HepG2 (cell line): ENCODE data around the gene ZNF181. TPM values are rescaled to one million over a fixed set of nuclear protein-coding genes. Genes with fewer than 3 reads are reported as not detected.
A peak's percentile ranks its signal among the peaks of the same experiment; 100 is the strongest.

Experiments
- AHR ChIP-seq: IDR thresholded peaks from 2 replicates; pipeline ENCODE4 v1.6.1; 2018; ENCODE audit warnings: missing genetic modification reagents, missing compliant biosample characterization
- CBX5 ChIP-seq: sonication (generic); formaldehyde crosslinking; IDR thresholded peaks from 2 replicates; pipeline ENCODE4 v1.4.0; 2020; ENCODE audit warnings: missing genetic modification reagents, borderline replicate concordance
- ELF1 ChIP-seq: sonication (generic); formaldehyde crosslinking; IDR thresholded peaks from 2 replicates; pipeline ENCODE4 v1.4.0; 2020; ENCODE audit warnings: missing genetic modification reagents
- GFI1 ChIP-seq: sonication (generic); formaldehyde crosslinking; IDR thresholded peaks from 2 replicates; pipeline ENCODE4 v1.5.0; 2020; ENCODE audit warnings: missing genetic modification reagents, mild to moderate bottlenecking, borderline replicate concordance
- MIER3 ChIP-seq: IDR thresholded peaks from 2 replicates; pipeline ENCODE4 v1.6.1; 2016; ENCODE audit warnings: missing compliant biosample characterization, borderline replicate concordance
- MTA3 ChIP-seq: sonication (generic); formaldehyde crosslinking; IDR thresholded peaks from 2 replicates; pipeline ENCODE4 v1.4.0; 2020; ENCODE audit warnings: missing genetic modification reagents
- POGZ ChIP-seq: sonication (generic); formaldehyde crosslinking; IDR thresholded peaks from 2 replicates; pipeline ENCODE4 v1.4.0; 2020; ENCODE audit warnings: mild to moderate bottlenecking, missing genetic modification reagents
- RARG ChIP-seq: sonication (generic); formaldehyde crosslinking; IDR thresholded peaks from 2 replicates; pipeline ENCODE4 v1.4.0; 2020; ENCODE audit warnings: low read depth, mild to moderate bottlenecking, missing genetic modification reagents
- REPIN1 ChIP-seq: sonication (generic); formaldehyde crosslinking; IDR thresholded peaks from 2 replicates; pipeline ENCODE4 v1.8.0; 2022; ENCODE audit warnings: missing genetic modification reagents, low read depth, mild to moderate bottlenecking, borderline replicate concordance
- REST ChIP-seq, 2 experiments: IDR thresholded peaks; 2 replicates each; pipeline ENCODE4 v1.6.1; 2011 to 2012; ENCODE audit warnings: low read length in 2 of 2, borderline replicate concordance in 1 of 2, low read depth in 1 of 2, mild to moderate bottlenecking in 1 of 2, moderate library complexity in 1 of 2
- SIX1 ChIP-seq: sonication (generic); formaldehyde crosslinking; IDR thresholded peaks from 2 replicates; pipeline ENCODE4 v1.4.0; 2020; ENCODE audit warnings: missing genetic modification reagents, borderline replicate concordance
- TBX3 ChIP-seq: fragments of 450-650 bp; IDR thresholded peaks from 2 replicates; pipeline ENCODE4 v1.6.1; 2017; ENCODE audit warnings: antibody characterized with exemption, mild to moderate bottlenecking, inconsistent platforms, borderline replicate concordance
- THAP9 ChIP-seq: sonication (generic); formaldehyde crosslinking; IDR thresholded peaks from 2 replicates; pipeline ENCODE4; 2020; ENCODE audit warnings: missing genetic modification reagents, mild to moderate bottlenecking, borderline replicate concordance
- TP53 ChIP-seq: sonication (generic); formaldehyde crosslinking; conservative IDR thresholded peaks from 2 replicates; pipeline ENCODE4 v1.4.0; 2020; ENCODE audit warnings: missing genetic modification reagents
- ZMAT3 ChIP-seq: sonication (generic); formaldehyde crosslinking; conservative IDR thresholded peaks from 2 replicates; pipeline ENCODE4 v1.7.0; 2021; ENCODE audit warnings: missing genetic modification reagents
- ZMYM4 ChIP-seq: sonication (generic); formaldehyde crosslinking; IDR thresholded peaks from 2 replicates; pipeline ENCODE4 v1.8.1; 2023; ENCODE audit warnings: mild to moderate bottlenecking, missing genetic modification reagents
- ZNF232 ChIP-seq: sonication (generic); formaldehyde crosslinking; IDR thresholded peaks from 2 replicates; pipeline ENCODE4 v1.4.0; 2020; ENCODE audit warnings: missing genetic modification reagents, borderline replicate concordance
- ZNF263 ChIP-seq: sonication (generic); formaldehyde crosslinking; IDR thresholded peaks from 2 replicates; pipeline ENCODE4 v1.4.0; 2020; ENCODE audit warnings: missing genetic modification reagents
- ZNF441 ChIP-seq: sonication (generic); formaldehyde crosslinking; IDR thresholded peaks from 2 replicates; pipeline ENCODE4 v1.7.0; 2021; ENCODE audit warnings: missing genetic modification reagents, borderline replicate concordance
- ZNF512B ChIP-seq: sonication (generic); formaldehyde crosslinking; IDR thresholded peaks from 2 replicates; pipeline ENCODE4 v1.5.1; 2020; ENCODE audit warnings: missing genetic modification reagents, mild to moderate bottlenecking, borderline replicate concordance
- ZNF883 ChIP-seq: sonication (generic); formaldehyde crosslinking; IDR thresholded peaks from 2 replicates; pipeline ENCODE4 v1.5.1; 2020; ENCODE audit warnings: mild to moderate bottlenecking, missing genetic modification reagents; ENCODE audit errors: not compliant biosample characterization
- polyA plus RNA-seq, 8 experiments: library from polyadenylated mRNA; depleted of rRNA in 3 of 8; stranded (reverse) in 7 of 8; unstranded in 1 of 8; fragments of >200 nt; fragmentation: Illumina TruSeq in 4 of 8; extraction: Trizol in 4 of 8; gene quantifications; 2 replicates each; pipeline versions ENCODE4 v1.2.1 to v1.2.3, GENCODE V29; 2011 to 2016; ENCODE audit warnings: low read depth in 4 of 8, missing spikeins in 1 of 8, mixed read lengths in 1 of 8; ENCODE audit not compliant: insufficient read depth in 1 of 8
- total RNA-seq, 5 experiments: library from RNA; depleted of rRNA; stranded (reverse); fragments of >200 nt; fragmentation: Illumina TruSeq; extraction: Trizol; gene quantifications; 2 replicates each; pipeline ENCODE4 v1.2.3, GENCODE V29; 2016; ENCODE audit warnings: low read depth in 1 of 5

The ZNF181 gene
- total and polyA plus RNA-seq, 2 of the 13 experiments (the other 11 are each of a cell fraction or from before 2014, with no cell fraction given), result 10.6 to 15.5 TPM

- TF ChIP-seq REST (IDR thresholded peaks at IDR 0.05; ENCODE audit: borderline replicate concordance in 1 of 2, low read depth in 1 of 2, low read length in 2 of 2), result no peak
- no peak; the same call in 1 of the 2 replicates for TF ChIP-seq POGZ (CRISPR knock-in tag)
- TF ChIP-seq RARG (CRISPR knock-in tag), result no peak
- no peak for TF ChIP-seq GFI1 (CRISPR knock-in tag)
- no peak for TF ChIP-seq ZNF441 (CRISPR knock-in tag)
- peak; percentile 99 for TF ChIP-seq ZNF263 (CRISPR knock-in tag)
- TF ChIP-seq ELF1 (CRISPR knock-in tag), result no peak
- TF ChIP-seq TP53 (CRISPR knock-in tag), result 0 out of 2 replicates have a peak, but pooled peaks have one; percentile 40
- no peak for TF ChIP-seq THAP9 (CRISPR knock-in tag)
- TF ChIP-seq ZMYM4 (CRISPR knock-in tag), result no peak
- TF ChIP-seq ZNF883, result no peak
- 0 out of 2 replicates have a peak, but pooled peaks have one; percentile 39 for TF ChIP-seq CBX5 (CRISPR knock-in tag)
- no peak for TF ChIP-seq TBX3
- TF ChIP-seq ZNF512B (CRISPR knock-in tag), result no peak
- no peak for TF ChIP-seq AHR (CRISPR knock-in tag)
- TF ChIP-seq MIER3 (CRISPR knock-in tag), result no peak
- no peak for TF ChIP-seq MTA3
- TF ChIP-seq REPIN1 (CRISPR knock-in tag), result 0 out of 2 replicates have a peak, but pooled peaks have one; percentile 9
- TF ChIP-seq ZMAT3 (CRISPR knock-in tag), result no peak
- 0 out of 2 replicates have a peak, but pooled peaks have one; percentile 10 for TF ChIP-seq SIX1 (CRISPR knock-in tag)
- TF ChIP-seq ZNF232 (CRISPR knock-in tag), result 0 out of 2 replicates have a peak, but pooled peaks have one; percentile 58
Measured at GRCh38 chr19:34733266-34733745, 737 bp upstream of the ZNF181 start (continued).
